MM.1S (cell line): ENCODE results near the gene ZNF555.

Experiments
- DNase-seq: peaks from one replicate; pipeline ENCODE4 v3.0.0-alpha.2; 2015
- H2AFZ ChIP-seq: fragments of 300-600 bp; sonication (generic); 2 replicates; pipeline ENCODE4 v1.6.0; 2016; ENCODE audit warnings: antibody characterized with exemption, low read length
- H3F3A ChIP-seq: fragments of 300-600 bp; sonication (generic); 2 replicates; pipeline ENCODE4 v1.6.1; 2016; ENCODE audit warnings: mild to moderate bottlenecking, antibody characterized with exemption, low read length, moderate library complexity, mixed read lengths; ENCODE audit not compliant: insufficient read depth
- H3K27ac ChIP-seq: fragments of 300-600 bp; sonication (generic); 2 replicates; pipeline ENCODE4 v1.5.1; 2016; ENCODE audit warnings: mild to moderate bottlenecking, low read length
- H3K27me3 ChIP-seq: fragments of 300-600 bp; sonication (generic); replicated peaks from 2 replicates; pipeline ENCODE4 v1.6.0; 2016; ENCODE audit warnings: low read length; ENCODE audit not compliant: insufficient read depth
- H3K36me3 ChIP-seq: fragments of 300-600 bp; sonication (generic); replicated peaks from 2 replicates; pipeline ENCODE4 v1.6.1; 2016; ENCODE audit warnings: mild to moderate bottlenecking, low read length, mixed read lengths; ENCODE audit not compliant: insufficient read depth
- H3K4me1 ChIP-seq: fragments of 300-600 bp; sonication (generic); 2 replicates; pipeline ENCODE4 v1.6.1; 2016; ENCODE audit warnings: low read length, mixed read lengths
- H3K4me2 ChIP-seq: fragments of 300-600 bp; sonication (generic); 2 replicates; pipeline ENCODE4 v1.6.0; 2016; ENCODE audit warnings: low read depth, low read length
- H3K4me3 ChIP-seq: fragments of 300-600 bp; sonication (generic); 2 replicates; pipeline ENCODE4 v1.5.1; 2016; ENCODE audit warnings: low read length, mixed read lengths
- H3K79me2 ChIP-seq: fragments of 300-600 bp; sonication (generic); 2 replicates; pipeline ENCODE4 v1.6.1; 2016; ENCODE audit warnings: mixed run types, low read length, mixed read lengths
- H3K9ac ChIP-seq: fragments of 300-600 bp; sonication (generic); 2 replicates; pipeline ENCODE4 v1.6.1; 2016; ENCODE audit warnings: low read length, mixed read lengths
- H3K9me2 ChIP-seq: fragments of 300-600 bp; sonication (generic); replicated peaks from 2 replicates; pipeline ENCODE4 v1.6.1; 2016; ENCODE audit warnings: mild to moderate bottlenecking, low read length, mixed read lengths; ENCODE audit not compliant: insufficient read depth
- H3K9me3 ChIP-seq: fragments of 300-600 bp; sonication (generic); replicated peaks from 2 replicates; pipeline ENCODE4 v1.6.1; 2016; ENCODE audit warnings: mild to moderate bottlenecking, low read length, mixed read lengths; ENCODE audit not compliant: insufficient read depth
- H4K20me1 ChIP-seq: fragments of 300-600 bp; sonication (generic); 2 replicates; pipeline ENCODE4 v1.6.1; 2016; ENCODE audit warnings: mild to moderate bottlenecking, low read length, moderate library complexity, mixed read lengths; ENCODE audit not compliant: insufficient read depth
- CTCF ChIP-seq: fragments of 300-600 bp; sonication (generic); IDR thresholded peaks from 2 replicates; pipeline ENCODE4 v1.5.1; 2016; ENCODE audit warnings: antibody characterized with exemption, low read length, mixed read lengths
- EZH2 ChIP-seq: fragments of 300-600 bp; sonication (generic); optimal IDR thresholded peaks from 2 replicates; pipeline ENCODE3; 2017; ENCODE audit warnings: low read depth, mild to moderate bottlenecking, antibody characterized with exemption, low read length, mixed read lengths
- EZH2phosphoT487 ChIP-seq: fragments of 300-600 bp; sonication (generic); IDR thresholded peaks from 2 replicates; pipeline ENCODE4 v1.6.1; 2018; ENCODE audit warnings: antibody characterized with exemption, low read length

Gene ZNF555

GRCh38 chr19:2865334-2866100, 24.2 kb downstream of the ZNF555 start:
- H3K27ac ChIP-seq: no peak overlapping the region
- H4K20me1 ChIP-seq: no peaks in the 10 kb centered on the region
- H3K36me3 ChIP-seq: no peaks in the 10 kb centered on the region
- no peak for DNase-seq
- H2AFZ ChIP-seq: no peak overlapping the region
- no peaks in the 10 kb centered on the region for H3K79me2 ChIP-seq
- no peaks in the 10 kb centered on the region for H3F3A ChIP-seq
- H3K4me3 ChIP-seq: no peak overlapping the region
- TF ChIP-seq CTCF (no peak), EZH2 (no peak), EZH2phosphoT487 (no peak)
- H3K9me3 ChIP-seq: no peaks in the 10 kb centered on the region
- H3K4me2 ChIP-seq: no peak overlapping the region
- no peaks in the 10 kb centered on the region for H3K9me2 ChIP-seq
- no peaks in the 10 kb centered on the region for H3K4me1 ChIP-seq
- peaks cover 61% of the 10 kb centered on the region for H3K27me3 ChIP-seq
- no peak overlapping the region for H3K9ac ChIP-seq

GRCh38 chr19:2866495-2867024, 25.3 kb downstream of the ZNF555 start:
- no peaks in the 10 kb centered on the region for H3K4me1 ChIP-seq
- peak overlapping the region; percentile 33 for H2AFZ ChIP-seq
- H3K4me2 ChIP-seq: peak overlapping the region; percentile 38; the same call in 1 of the 2 replicates
- peaks cover 51% of the 10 kb centered on the region for H3K27me3 ChIP-seq
- peak overlapping the region; percentile 37 for H3K4me3 ChIP-seq
- no peak for DNase-seq
- no peaks in the 10 kb centered on the region for H4K20me1 ChIP-seq
- no peaks in the 10 kb centered on the region for H3K36me3 ChIP-seq
- no peaks in the 10 kb centered on the region for H3K9me3 ChIP-seq
- H3K9ac ChIP-seq: no peak overlapping the region
- H3K79me2 ChIP-seq: no peaks in the 10 kb centered on the region
- TF ChIP-seq EZH2phosphoT487 (no peak), EZH2 (no peak), CTCF (no peak)
- H3F3A ChIP-seq: no peaks in the 10 kb centered on the region
- H3K27ac ChIP-seq: no peak overlapping the region
- no peaks in the 10 kb centered on the region for H3K9me2 ChIP-seq

GRCh38 chr19:2867025-2867991, 26.0 kb downstream of the ZNF555 start, which contains the start of gene ZNF556:
Gene ZNF556, plus strand, starts transcription at chr19:2867335. Its CDS starts 87 bp downstream, at chr19:2867422.
- Histone ChIP-seq H3K9ac (no peak within 1 kb of the TSS), H3K27ac (no peak within 1 kb of the TSS), H3F3A (no peaks in the 10 kb centered on the region), H3K4me2 (peak within 1 kb of the TSS; percentile 38; the same call in 1 of the 2 replicates), H3K79me2 (no peaks in the 10 kb centered on the region), H3K27me3 (peaks cover 46% of the 10 kb centered on the region), H3K36me3 (no peaks in the 10 kb centered on the region), H3K4me3 (peak within 1 kb of the TSS; percentile 37), H2AFZ (peak within 1 kb of the TSS; percentile 33), H3K9me3 (no peaks in the 10 kb centered on the region), H3K9me2 (no peaks in the 10 kb centered on the region), H4K20me1 (no peaks in the 10 kb centered on the region), H3K4me1 (no peaks in the 10 kb centered on the region)
- DNase-seq: peak; percentile 75
- TF ChIP-seq CTCF (no peak), EZH2phosphoT487 (no peak), EZH2 (no peak)
